Measurements from ENCODE around the gene ACIN1.

ACIN1 gene

GRCh38 chr14:23041729-23042128, 53.2 kb downstream of the ACIN1 start:
- no peaks in the 10 kb centered on the region for H3K36me3 ChIP-seq (ENCODE audit: insufficient read depth, low read length)
- no peaks in the 10 kb centered on the region for H3K27me3 ChIP-seq (ENCODE audit: control insufficient read depth in 1 of 2, insufficient read depth in 2 of 2, low read length in 2 of 2)
- H3K4me1 ChIP-seq (ENCODE audit: insufficient read depth, low read length), result no peaks in the 10 kb centered on the region
- no peaks in the 10 kb centered on the region for H3K9me3 ChIP-seq (ENCODE audit: low read length)
- no peak overlapping the region for H3K9ac ChIP-seq (ENCODE audit: low read length)
- no peak overlapping the region for H3K27ac ChIP-seq (ENCODE audit: low read depth, low read length)
- no peak overlapping the region for H3K4me3 ChIP-seq (ENCODE audit: low read depth in 1 of 2, low read length in 2 of 2)

- no peak overlapping the region for H3K27ac ChIP-seq (ENCODE audit: low read depth, low read length)
- no peak overlapping the region for H3K9ac ChIP-seq (ENCODE audit: low read length)
- H3K4me1 ChIP-seq (ENCODE audit: insufficient read depth, low read length), result no peaks in the 10 kb centered on the region
- H3K27me3 ChIP-seq (ENCODE audit: control insufficient read depth in 1 of 2, insufficient read depth in 2 of 2, low read length in 2 of 2), result no peaks in the 10 kb centered on the region
- no peak overlapping the region for H3K4me3 ChIP-seq (ENCODE audit: low read depth in 1 of 2, low read length in 2 of 2)
- no peaks in the 10 kb centered on the region for H3K36me3 ChIP-seq (ENCODE audit: insufficient read depth, low read length)
- no peaks in the 10 kb centered on the region for H3K9me3 ChIP-seq (ENCODE audit: low read length)
Measured at GRCh38 chr14:23040100-23040499, 54.8 kb downstream of the ACIN1 start.

GRCh38 chr14:23035303-23036144, 59.4 kb downstream of the ACIN1 start:
- Histone ChIP-seq H3K36me3 (ENCODE audit: insufficient read depth, low read length) (peaks cover 25% of the 10 kb centered on the region), H3K9me3 (ENCODE audit: low read length) (no peaks in the 10 kb centered on the region), H3K9ac (ENCODE audit: low read length) (no peak overlapping the region), H3K27me3 (ENCODE audit: control insufficient read depth in 1 of 2, insufficient read depth in 2 of 2, low read length in 2 of 2) (no peaks in the 10 kb centered on the region), H3K4me1 (ENCODE audit: insufficient read depth, low read length) (peaks cover 12% of the 10 kb centered on the region), H3K4me3 (ENCODE audit: low read depth in 1 of 2, low read length in 2 of 2) (peak overlapping the region; percentile 48 to 83), H3K27ac (ENCODE audit: low read depth, low read length) (peak overlapping the region; percentile 93)

GRCh38 chr14:23034498-23035302, 60.2 kb downstream of the ACIN1 start, which contains the start of gene PSMB5:
TSS of gene PSMB5 (minus strand) at chr14:23034900. CDS start at chr14:23034881, 19 bp downstream.
- peak within 1 kb of the TSS; percentile 48 to 83 for H3K4me3 ChIP-seq (ENCODE audit: low read depth in 1 of 2, low read length in 2 of 2)
- peaks cover 28% of the 10 kb centered on the region for H3K36me3 ChIP-seq (ENCODE audit: insufficient read depth, low read length)
- H3K9ac ChIP-seq (ENCODE audit: low read length), result peak within 1 kb of the TSS; percentile 81

GRCh38 chr14:23033801-23034497, 61.0 kb downstream of the ACIN1 start:
- Histone ChIP-seq H3K4me1 (ENCODE audit: insufficient read depth, low read length) (peaks cover 12% of the 10 kb centered on the region), H3K36me3 (ENCODE audit: insufficient read depth, low read length) (peaks cover 33% of the 10 kb centered on the region), H3K27ac (ENCODE audit: low read depth, low read length) (peak overlapping the region; percentile 93), H3K27me3 (ENCODE audit: control insufficient read depth in 1 of 2, insufficient read depth in 2 of 2, low read length in 2 of 2) (no peaks in the 10 kb centered on the region), H3K4me3 (ENCODE audit: low read depth in 1 of 2, low read length in 2 of 2) (peak overlapping the region; percentile 48 to 83), H3K9me3 (ENCODE audit: low read length) (no peaks in the 10 kb centered on the region), H3K9ac (ENCODE audit: low read length) (peak overlapping the region; percentile 81)

More at GRCh38 chr14:23034498-23035302, 60.2 kb downstream of the ACIN1 start, which contains the start of gene PSMB5:
- no peaks in the 10 kb centered on the region for H3K9me3 ChIP-seq (ENCODE audit: low read length)
- H3K27ac ChIP-seq (ENCODE audit: low read depth, low read length), result peak within 1 kb of the TSS; percentile 93
- no peaks in the 10 kb centered on the region for H3K27me3 ChIP-seq (ENCODE audit: control insufficient read depth in 1 of 2, insufficient read depth in 2 of 2, low read length in 2 of 2)
- H3K4me1 ChIP-seq (ENCODE audit: insufficient read depth, low read length), result peaks cover 12% of the 10 kb centered on the region

- H3K36me3 ChIP-seq (ENCODE audit: insufficient read depth, low read length), result peaks cover 38% of the 10 kb centered on the region
- H3K9ac ChIP-seq (ENCODE audit: low read length), result no peak overlapping the region
- no peak overlapping the region for H3K27ac ChIP-seq (ENCODE audit: low read depth, low read length)
- H3K9me3 ChIP-seq (ENCODE audit: low read length), result no peaks in the 10 kb centered on the region
- H3K27me3 ChIP-seq (ENCODE audit: control insufficient read depth in 1 of 2, insufficient read depth in 2 of 2, low read length in 2 of 2), result no peaks in the 10 kb centered on the region
- peaks cover 12% of the 10 kb centered on the region for H3K4me1 ChIP-seq (ENCODE audit: insufficient read depth, low read length)
- peak overlapping the region in 1 of 2 donors; percentile 83 for H3K4me3 ChIP-seq (ENCODE audit: low read depth in 1 of 2, low read length in 2 of 2)
Measured at GRCh38 chr14:23033251-23033727, 61.6 kb downstream of the ACIN1 start.

DNA sequence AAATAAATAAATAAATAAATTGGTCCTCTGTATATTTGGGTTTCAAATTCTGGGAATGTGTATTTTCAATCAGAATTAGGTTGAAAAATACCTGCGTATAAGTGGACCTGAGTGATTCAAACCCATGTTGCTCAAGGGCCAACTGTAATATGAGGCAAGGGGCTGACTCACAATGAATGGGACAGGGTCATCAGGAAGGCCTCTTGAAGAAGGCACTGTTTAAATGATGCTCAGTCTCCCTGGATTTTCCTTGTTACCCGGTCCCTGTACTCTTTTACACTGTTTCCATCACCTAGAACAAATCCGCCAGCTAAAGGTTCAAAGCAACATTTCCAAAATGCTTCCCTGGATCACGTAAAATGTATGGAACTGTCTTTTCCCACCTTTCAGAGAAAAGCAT, 64.0 kb downstream of the ACIN1 start:
- Histone ChIP-seq H3K9me3 (ENCODE audit: low read length) (no peaks in the 10 kb centered on the region), H3K36me3 (ENCODE audit: insufficient read depth, low read length) (peaks cover 41% of the 10 kb centered on the region), H3K4me1 (ENCODE audit: insufficient read depth, low read length) (peaks cover 12% of the 10 kb centered on the region), H3K9ac (ENCODE audit: low read length) (no peak overlapping the region), H3K4me3 (ENCODE audit: low read depth in 1 of 2, low read length in 2 of 2) (no peak overlapping the region), H3K27me3 (ENCODE audit: control insufficient read depth in 1 of 2, insufficient read depth in 2 of 2, low read length in 2 of 2) (no peaks in the 10 kb centered on the region), H3K27ac (ENCODE audit: low read depth, low read length) (no peak overlapping the region)

GRCh38 chr14:23028799-23029198, 66.1 kb downstream of the ACIN1 start:
- H3K27me3 ChIP-seq (ENCODE audit: control insufficient read depth in 1 of 2, insufficient read depth in 2 of 2, low read length in 2 of 2), result no peaks in the 10 kb centered on the region
- H3K27ac ChIP-seq (ENCODE audit: low read depth, low read length), result no peak overlapping the region
- H3K4me3 ChIP-seq (ENCODE audit: low read depth in 1 of 2, low read length in 2 of 2), result no peak overlapping the region
- H3K9ac ChIP-seq (ENCODE audit: low read length), result no peak overlapping the region
- H3K36me3 ChIP-seq (ENCODE audit: insufficient read depth, low read length), result peaks cover 52% of the 10 kb centered on the region
- peaks cover 8% of the 10 kb centered on the region for H3K4me1 ChIP-seq (ENCODE audit: insufficient read depth, low read length)
- H3K9me3 ChIP-seq (ENCODE audit: low read length), result no peaks in the 10 kb centered on the region

DNA sequence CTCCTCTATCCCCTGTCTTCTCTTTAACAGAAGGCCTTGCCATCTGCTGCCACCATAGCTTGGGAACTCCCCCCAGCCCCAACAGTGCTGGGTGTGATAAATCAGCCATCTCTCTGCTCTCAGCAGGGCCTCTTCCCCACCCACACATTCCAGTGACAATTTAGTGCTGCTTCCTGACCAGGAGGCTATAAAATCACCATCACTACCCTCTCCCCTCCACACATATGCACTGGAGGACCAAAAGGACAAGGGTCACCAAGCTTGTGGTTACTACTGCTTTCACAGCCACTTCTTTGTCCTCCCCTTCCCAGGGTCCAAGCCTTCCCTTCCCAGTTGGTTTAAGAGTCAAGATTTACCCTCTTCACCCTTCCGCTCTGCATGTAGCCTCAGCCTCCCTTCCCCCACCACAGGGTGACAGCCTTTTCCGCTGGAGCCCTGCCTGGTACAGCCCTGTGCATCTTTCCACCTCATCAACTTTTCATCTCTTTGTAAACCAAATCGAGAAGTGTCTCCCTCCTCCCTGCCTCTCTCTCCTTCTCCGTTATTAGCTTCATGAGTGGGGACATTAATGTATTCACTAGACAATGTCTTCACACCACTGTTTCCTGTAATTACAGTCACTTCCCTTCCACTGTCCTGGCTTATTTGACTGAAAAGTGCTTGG, 69.7 kb downstream of the ACIN1 start:
- no peaks in the 10 kb centered on the region for H3K27me3 ChIP-seq (ENCODE audit: control insufficient read depth in 1 of 2, insufficient read depth in 2 of 2, low read length in 2 of 2)
- H3K27ac ChIP-seq (ENCODE audit: low read depth, low read length), result no peak overlapping the region
- H3K4me3 ChIP-seq (ENCODE audit: low read depth in 1 of 2, low read length in 2 of 2), result no peak overlapping the region
- H3K36me3 ChIP-seq (ENCODE audit: insufficient read depth, low read length), result peaks cover 25% of the 10 kb centered on the region
- no peak overlapping the region for H3K9ac ChIP-seq (ENCODE audit: low read length)
- no peaks in the 10 kb centered on the region for H3K9me3 ChIP-seq (ENCODE audit: low read length)
- no peaks in the 10 kb centered on the region for H3K4me1 ChIP-seq (ENCODE audit: insufficient read depth, low read length)

- H3K4me3 ChIP-seq (ENCODE audit: low read depth in 1 of 2, low read length in 2 of 2), result no peak overlapping the region
- peaks cover 24% of the 10 kb centered on the region for H3K36me3 ChIP-seq (ENCODE audit: insufficient read depth, low read length)
Measured at GRCh38 chr14:23024612-23025075, 70.3 kb downstream of the ACIN1 start.

More at GRCh38 chr14:23024612-23025075, 70.3 kb downstream of the ACIN1 start:
- Histone ChIP-seq H3K9me3 (ENCODE audit: low read length) (no peaks in the 10 kb centered on the region), H3K27me3 (ENCODE audit: control insufficient read depth in 1 of 2, insufficient read depth in 2 of 2, low read length in 2 of 2) (no peaks in the 10 kb centered on the region), H3K4me1 (ENCODE audit: insufficient read depth, low read length) (no peaks in the 10 kb centered on the region), H3K27ac (ENCODE audit: low read depth, low read length) (no peak overlapping the region), H3K9ac (ENCODE audit: low read length) (no peak overlapping the region)
